ENCODE data around the gene CSAD.

DNA sequence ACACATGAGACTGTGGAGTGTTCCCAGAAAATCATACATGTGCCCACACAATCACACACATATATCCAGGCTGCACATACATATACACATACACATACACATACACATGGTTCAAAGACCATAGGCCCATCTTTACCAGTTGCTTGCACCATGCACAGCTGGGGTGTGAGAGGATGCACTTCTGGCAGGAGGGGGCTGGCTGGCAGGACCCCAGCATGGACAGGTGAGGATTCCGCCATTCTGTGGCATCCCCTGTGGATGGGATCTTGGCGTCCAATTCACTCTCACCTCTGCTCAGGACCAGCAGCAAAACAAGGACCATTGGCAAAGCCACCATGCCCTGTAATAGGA is 19.4 kb upstream of the CSAD start:
- TF ChIP-seq POLR2AphosphoS5 (IDR thresholded peaks at IDR 0.05) (no peak), EP300 (IDR thresholded peaks at IDR 0.05; ENCODE audit: low read depth) (no peak), POLR2A (IDR thresholded peaks at IDR 0.05) (no peak)
- TF ChIP-seq, protein P1, sequence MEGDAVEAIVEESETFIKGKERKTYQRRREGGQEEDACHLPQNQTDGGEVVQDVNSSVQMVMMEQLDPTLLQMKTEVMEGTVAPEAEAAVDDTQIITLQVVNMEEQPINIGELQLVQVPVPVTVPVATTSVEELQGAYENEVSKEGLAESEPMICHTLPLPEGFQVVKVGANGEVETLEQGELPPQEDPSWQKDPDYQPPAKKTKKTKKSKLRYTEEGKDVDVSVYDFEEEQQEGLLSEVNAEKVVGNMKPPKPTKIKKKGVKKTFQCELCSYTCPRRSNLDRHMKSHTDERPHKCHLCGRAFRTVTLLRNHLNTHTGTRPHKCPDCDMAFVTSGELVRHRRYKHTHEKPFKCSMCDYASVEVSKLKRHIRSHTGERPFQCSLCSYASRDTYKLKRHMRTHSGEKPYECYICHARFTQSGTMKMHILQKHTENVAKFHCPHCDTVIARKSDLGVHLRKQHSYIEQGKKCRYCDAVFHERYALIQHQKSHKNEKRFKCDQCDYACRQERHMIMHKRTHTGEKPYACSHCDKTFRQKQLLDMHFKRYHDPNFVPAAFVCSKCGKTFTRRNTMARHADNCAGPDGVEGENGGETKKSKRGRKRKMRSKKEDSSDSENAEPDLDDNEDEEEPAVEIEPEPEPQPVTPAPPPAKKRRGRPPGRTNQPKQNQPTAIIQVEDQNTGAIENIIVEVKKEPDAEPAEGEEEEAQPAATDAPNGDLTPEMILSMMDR (IDR thresholded peaks at IDR 0.05): no peak
